22Rv1 (cell line): ENCODE data around the gene NPHP4.

Experiments
- ZFX ChIP-seq: fragments of 450-650 bp; IDR thresholded peaks from 2 replicates; pipeline ENCODE4 v1.6.1; 2017; ENCODE audit warnings: antibody characterized with exemption, borderline replicate concordance
- TF ChIP-seq, protein P1 (sequence below): fragments of 450-650 bp; IDR thresholded peaks from 2 replicates; pipeline ENCODE4 v1.5.1; 2017; ENCODE audit warnings: mild to moderate bottlenecking

DNA sequence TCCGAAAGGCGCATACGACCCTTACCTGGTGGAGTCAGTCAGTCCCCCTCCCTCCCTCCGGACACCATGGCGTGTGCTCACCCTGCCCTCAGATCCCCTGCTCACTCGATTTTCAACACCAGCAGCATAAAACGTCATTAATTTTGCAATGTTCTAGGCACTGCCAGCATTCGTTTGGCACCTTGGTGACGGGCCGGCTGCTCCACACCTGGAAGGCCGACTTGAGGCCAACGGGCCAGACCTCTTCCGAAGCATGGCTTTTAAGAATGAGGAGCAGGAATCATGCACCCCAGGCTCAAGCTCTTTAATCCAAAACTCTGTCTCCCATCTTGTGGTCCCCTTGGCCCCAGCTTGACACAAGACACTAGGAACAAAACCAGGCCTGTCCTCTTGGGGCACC, 33.1 kb downstream of the NPHP4 start:
- TF ChIP-seq, protein P1, sequence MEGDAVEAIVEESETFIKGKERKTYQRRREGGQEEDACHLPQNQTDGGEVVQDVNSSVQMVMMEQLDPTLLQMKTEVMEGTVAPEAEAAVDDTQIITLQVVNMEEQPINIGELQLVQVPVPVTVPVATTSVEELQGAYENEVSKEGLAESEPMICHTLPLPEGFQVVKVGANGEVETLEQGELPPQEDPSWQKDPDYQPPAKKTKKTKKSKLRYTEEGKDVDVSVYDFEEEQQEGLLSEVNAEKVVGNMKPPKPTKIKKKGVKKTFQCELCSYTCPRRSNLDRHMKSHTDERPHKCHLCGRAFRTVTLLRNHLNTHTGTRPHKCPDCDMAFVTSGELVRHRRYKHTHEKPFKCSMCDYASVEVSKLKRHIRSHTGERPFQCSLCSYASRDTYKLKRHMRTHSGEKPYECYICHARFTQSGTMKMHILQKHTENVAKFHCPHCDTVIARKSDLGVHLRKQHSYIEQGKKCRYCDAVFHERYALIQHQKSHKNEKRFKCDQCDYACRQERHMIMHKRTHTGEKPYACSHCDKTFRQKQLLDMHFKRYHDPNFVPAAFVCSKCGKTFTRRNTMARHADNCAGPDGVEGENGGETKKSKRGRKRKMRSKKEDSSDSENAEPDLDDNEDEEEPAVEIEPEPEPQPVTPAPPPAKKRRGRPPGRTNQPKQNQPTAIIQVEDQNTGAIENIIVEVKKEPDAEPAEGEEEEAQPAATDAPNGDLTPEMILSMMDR = no peak
- no peak for TF ChIP-seq ZFX
